SIG-M5 treated with dmso at 0.1 percent for 504 hours (cell line): Measurements from ENCODE around the gene ZNF541.

Experiments
- DNase-seq: peaks from one replicate; lab custom pipeline; 2025; ENCODE audit not compliant: unreplicated experiment; lab: John Stamatoyannopoulos, UW

ZNF541 gene

GRCh38 chr19:47544476-47544875, 28.5 kb downstream of the ZNF541 start:
- DNase-seq: no peak

- no peak for DNase-seq
These were observed 28.9 kb downstream of the ZNF541 start for GRCh38 chr19:47544075-47544474.

- DNase-seq: no peak
These were observed 30.9 kb downstream of the ZNF541 start for GRCh38 chr19:47542030-47542475.

- no peak for DNase-seq
These were observed 31.4 kb downstream of the ZNF541 start for GRCh38 chr19:47541518-47541917.

GRCh38 chr19:47540748-47541147, 32.2 kb downstream of the ZNF541 start:
- DNase-seq: no peak

- DNase-seq: no peak
These were observed 33.1 kb downstream of the ZNF541 start for GRCh38 chr19:47539747-47540311.

GRCh38 chr19:47538812-47539211, 34.1 kb downstream of the ZNF541 start:
- DNase-seq: no peak

GRCh38 chr19:47537493-47537892, 35.5 kb downstream of the ZNF541 start:
- no peak for DNase-seq

GRCh38 chr19:47534628-47535027, 38.3 kb downstream of the ZNF541 start:
- DNase-seq: no peak

- no peak for DNase-seq
These were observed 41.1 kb downstream of the ZNF541 start for GRCh38 chr19:47531640-47532387.

- DNase-seq: no peak
These were observed 43.8 kb downstream of the ZNF541 start for GRCh38 chr19:47529018-47529742.

GRCh38 chr19:47526798-47527197, 46.1 kb downstream of the ZNF541 start:
- no peak for DNase-seq

- DNase-seq: no peak
These were observed 49.5 kb downstream of the ZNF541 start for GRCh38 chr19:47523473-47523872.
